ENCODE results near the gene LRRC25. TPM values are rescaled to one million over a fixed set of nuclear protein-coding genes. Genes with fewer than 3 reads are reported as not detected.
A peak's percentile ranks its signal among the peaks of the same experiment; 100 is the strongest.

Gene LRRC25
- total and polyA plus RNA-seq, 10 of the 15 experiments (the other 5 are each of a cell fraction or from before 2014, with no cell fraction given) = 0.38 to 2.9 (median 1.2) TPM

GRCh38 chr19:18401580-18402112 is 4.2 kb upstream of the LRRC25 start (continued):
- TF ChIP-seq BCL3 (IDR thresholded peaks at IDR 0.05; ENCODE audit: borderline replicate concordance, insufficient read depth, low read depth, low read length, poor library complexity, severe bottlenecking) (no peak), MXI1 (IDR thresholded peaks at IDR 0.05; ENCODE audit: low read depth, low read length) (no peak), MAX (IDR thresholded peaks at IDR 0.05; ENCODE audit: low read depth, low read length) (no peak), EED (IDR thresholded peaks at IDR 0.05; ENCODE audit: low read depth) (peak; percentile 63), HDGF (IDR thresholded peaks at IDR 0.05) (no peak), IKZF2 (IDR thresholded peaks at IDR 0.05) (peak; percentile 65 to 71), ETV6 (conservative IDR thresholded peaks at IDR 0.05 in 1 of 2, IDR thresholded peaks at IDR 0.05 in 1 of 2; ENCODE audit: borderline replicate concordance in 1 of 2, low read depth in 1 of 2) (peak in 1 of 2 experiments; percentile 63; a peak in 1 of 4 replicates), MEF2B (IDR thresholded peaks at IDR 0.05; ENCODE audit: partially characterized antibody, poor library complexity, severe bottlenecking) (peak; percentile 11), ZNF384 (IDR thresholded peaks at IDR 0.05; ENCODE audit: borderline replicate concordance, low read depth, low read length) (peak; percentile 41; the same call in 1 of the 2 replicates), RELB (IDR thresholded peaks at IDR 0.05; ENCODE audit: low read depth) (peak; percentile 63; the same call in 1 of the 2 replicates), SMARCA5 (IDR thresholded peaks at IDR 0.05) (peak; percentile 85), ZBED1 (IDR thresholded peaks at IDR 0.05; ENCODE audit: borderline replicate concordance) (no peak), HDAC2 (IDR thresholded peaks at IDR 0.05) (no peak)
